HG03039 (cell line): ENCODE data around the gene CENPQ.
"Not testable (repeated sequence)": the region's sequence is repeated elsewhere in the genome, so short reads cannot be mapped to it uniquely, and the experiment has no call there.

Experiments
- ATAC-seq: cut with Tn5 transposase; IDR thresholded peaks from one replicate; pipeline ENCODE4 v1.9.1; 2021; ENCODE audit warnings: mild to moderate bottlenecking, moderate library complexity; ENCODE audit not compliant: unreplicated experiment

The CENPQ gene, protein sequence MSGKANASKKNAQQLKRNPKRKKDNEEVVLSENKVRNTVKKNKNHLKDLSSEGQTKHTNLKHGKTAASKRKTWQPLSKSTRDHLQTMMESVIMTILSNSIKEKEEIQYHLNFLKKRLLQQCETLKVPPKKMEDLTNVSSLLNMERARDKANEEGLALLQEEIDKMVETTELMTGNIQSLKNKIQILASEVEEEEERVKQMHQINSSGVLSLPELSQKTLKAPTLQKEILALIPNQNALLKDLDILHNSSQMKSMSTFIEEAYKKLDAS

DNA sequence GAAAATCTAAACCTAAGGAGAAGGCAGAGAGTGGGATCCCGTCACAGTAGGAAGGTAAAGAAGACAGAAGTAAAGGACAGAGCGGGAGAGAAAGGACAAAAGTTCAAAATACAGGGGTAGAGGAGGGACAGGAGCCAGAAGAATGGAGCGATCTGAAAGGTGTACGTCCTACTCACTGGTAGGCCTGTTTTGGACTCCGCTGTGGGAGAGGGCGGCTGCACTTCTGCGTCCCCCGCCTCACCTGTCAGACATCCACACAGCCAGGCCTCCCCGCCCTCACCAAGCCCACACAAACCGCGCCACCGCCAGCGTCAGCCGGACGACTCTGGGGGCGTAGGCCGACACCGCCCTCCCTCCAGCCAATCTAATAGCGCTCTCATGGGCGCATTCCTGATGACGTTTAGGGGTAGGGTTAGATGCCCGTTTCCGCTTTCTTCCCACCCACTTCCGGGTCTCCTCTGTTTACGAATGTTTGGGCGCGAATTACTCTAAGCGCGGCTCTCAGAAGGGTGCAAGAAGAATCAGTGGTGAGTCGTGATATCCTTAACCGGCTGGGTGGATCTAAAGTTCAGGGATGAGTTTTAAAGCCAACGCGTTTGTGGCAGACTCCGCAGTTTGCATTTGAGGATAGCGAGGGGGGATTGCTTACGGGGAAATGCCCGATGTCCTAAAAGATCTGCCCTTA is at the start of gene CENPQ, which contains the start of gene MMUT:
Gene CENPQ, plus strand, starts transcription at position 444 of the 685 bp plus-strand sequence. CDS start 6,807 bp downstream, outside the sequence.
Gene MMUT, minus strand, starts transcription at position 327 of the 685 bp plus-strand sequence. CDS start 3,787 bp downstream, outside the sequence.
- ATAC-seq: peak; percentile 99

DNA sequence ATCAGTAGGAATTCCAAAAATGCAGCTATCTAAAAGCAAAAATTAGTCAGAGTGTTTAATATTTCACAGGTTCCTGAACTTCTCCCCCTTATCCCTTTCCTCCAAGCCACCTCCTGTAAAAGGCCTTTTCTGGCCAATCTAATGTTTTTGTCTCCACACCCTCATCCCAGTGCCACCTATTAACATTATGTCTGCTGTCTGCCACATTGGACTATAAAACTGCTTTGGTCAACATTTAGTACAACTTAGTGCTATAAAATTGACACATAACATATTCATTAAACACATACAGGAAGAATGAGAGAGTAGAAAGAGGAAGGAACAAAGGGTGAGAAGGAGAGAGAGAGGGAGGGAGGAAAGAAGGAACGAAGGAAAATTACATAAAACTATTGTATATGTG is 47.8 kb upstream of the CENPQ start:
- ATAC-seq: no peak

DNA sequence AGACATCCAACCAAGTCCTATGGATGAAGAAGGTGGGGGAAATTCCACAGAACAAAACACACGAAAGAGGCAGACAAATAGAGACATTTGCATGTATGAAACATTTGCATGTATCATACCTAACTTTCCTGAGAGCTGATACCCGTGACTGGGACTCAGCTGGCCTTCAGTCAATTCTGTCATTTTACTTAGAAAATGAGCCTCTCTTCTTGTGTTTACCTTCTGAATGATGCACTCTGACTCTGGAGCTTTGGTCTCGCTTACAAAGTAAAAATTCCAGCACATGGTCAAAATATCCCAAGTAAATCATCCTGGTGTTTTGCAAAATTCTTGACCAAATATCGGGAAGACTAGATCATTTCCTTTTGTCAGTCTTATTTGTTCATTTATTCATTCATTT is 47.0 kb upstream of the CENPQ start:
- ATAC-seq: no peak

DNA sequence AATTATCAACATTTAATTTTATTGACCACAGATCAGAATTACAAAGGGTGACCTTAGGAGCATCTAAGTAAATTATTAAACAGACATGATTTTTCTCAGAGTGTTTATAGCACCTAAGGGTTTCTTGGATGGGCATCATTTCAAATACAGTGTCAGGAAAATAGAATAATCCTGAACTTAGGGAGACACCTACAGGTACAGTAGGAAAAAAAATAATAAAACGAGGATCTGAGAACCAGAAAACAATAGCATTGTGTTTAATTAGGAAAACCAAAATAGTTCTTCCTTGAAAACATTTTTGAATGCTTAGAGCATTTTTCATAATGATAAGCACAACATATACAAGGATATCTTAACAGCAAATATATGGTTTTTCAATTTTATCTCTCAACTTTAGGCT is 39.4 kb upstream of the CENPQ start:
- ATAC-seq: no peak

DNA sequence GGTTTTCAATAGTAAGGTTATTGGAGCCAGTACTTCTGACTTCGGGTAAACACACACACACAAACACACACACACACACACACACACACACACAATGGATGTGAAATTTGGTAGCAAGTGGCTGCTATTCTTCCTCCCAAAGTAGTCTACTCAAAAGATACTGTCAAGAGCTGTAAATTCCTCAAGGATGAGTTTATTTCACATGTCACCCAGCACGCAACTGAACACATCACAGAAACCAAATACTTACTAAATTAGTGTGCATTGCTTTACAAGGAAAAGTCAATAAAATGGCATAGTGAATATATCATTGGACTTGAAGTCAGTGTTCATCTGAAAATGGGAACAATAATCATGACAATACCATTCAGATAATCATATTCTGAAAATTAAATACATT is 33.0 kb upstream of the CENPQ start:
- no peak for ATAC-seq

DNA sequence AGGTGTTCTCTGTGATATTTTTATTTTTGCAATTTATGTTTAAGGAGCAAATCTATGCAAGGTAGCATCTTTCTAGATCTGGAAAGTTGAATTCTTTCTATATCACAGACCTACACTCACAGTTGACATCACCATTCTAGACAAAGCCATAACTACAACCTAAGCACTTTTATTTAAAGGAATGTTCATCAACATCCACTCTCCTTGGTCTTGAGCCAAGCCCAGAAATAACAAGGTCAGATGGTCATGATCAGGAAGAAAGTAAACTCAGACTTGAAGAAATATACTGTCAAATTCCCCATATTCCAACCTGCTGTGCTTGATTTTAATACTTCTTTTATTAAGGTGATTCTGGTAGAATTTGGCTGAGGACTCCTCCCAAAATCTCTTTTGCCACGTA is 32.3 kb upstream of the CENPQ start:
- ATAC-seq: no peak

DNA sequence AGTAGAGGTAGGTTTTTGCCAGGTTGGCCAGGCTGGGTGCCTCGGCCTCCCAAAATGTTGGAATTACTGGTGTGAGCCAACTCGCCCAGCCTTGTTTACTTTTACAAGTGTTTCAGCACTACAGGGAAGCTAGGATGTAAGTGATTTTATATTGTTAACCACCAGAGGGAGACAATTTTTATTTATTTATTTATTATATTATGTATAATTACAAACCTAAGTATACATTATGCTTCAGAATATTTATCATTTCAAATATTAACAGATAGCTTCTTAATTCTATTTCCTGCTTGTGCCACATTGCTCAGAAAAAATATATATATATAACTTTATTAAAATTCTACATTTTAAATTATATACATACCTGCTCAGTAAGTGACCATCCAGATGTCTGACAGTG is 9.9 kb upstream of the CENPQ start:
- ATAC-seq: no peak

DNA sequence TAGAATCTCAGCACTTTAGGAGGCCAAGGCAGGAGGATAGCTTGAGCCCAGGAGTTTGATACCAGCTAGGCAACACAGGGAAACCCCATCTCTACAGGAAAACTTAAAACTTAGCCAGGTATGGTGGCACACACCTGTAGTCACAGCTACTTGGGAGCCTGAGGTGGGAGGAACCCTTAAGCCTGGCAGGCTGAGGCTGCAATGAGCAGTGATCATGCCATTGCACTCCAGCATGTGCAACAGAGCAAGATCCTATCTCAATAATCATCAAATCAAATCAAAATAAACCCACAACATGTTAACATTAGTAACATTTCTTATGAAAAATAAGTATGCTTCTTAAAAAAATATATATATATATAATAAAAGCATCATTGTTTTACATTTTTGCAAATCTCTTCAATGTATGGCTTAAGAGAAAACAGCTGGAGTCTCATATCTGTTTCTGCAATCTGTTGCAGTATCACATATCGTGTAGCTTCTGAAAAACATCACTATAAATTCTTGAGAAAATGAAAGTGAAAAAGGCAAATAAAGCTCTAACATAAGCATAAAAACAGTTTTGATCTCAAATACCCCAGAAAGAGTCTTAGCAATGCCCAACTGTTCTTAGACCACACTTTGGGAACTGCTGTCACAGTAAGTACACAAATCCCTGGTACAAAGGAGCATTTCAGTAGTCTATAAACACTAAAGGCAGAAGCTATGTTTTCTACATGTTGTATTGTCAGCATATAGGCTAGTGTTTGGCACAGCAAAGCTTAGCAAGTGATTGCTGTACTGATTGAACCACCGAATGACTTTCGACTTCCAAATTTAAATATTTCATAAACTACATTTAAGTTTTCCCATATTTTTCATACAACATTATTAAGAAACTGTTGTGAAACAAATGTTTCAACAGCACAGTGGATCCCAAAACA is 8.1 kb upstream of the CENPQ start:
- ATAC-seq: peak; percentile 68

DNA sequence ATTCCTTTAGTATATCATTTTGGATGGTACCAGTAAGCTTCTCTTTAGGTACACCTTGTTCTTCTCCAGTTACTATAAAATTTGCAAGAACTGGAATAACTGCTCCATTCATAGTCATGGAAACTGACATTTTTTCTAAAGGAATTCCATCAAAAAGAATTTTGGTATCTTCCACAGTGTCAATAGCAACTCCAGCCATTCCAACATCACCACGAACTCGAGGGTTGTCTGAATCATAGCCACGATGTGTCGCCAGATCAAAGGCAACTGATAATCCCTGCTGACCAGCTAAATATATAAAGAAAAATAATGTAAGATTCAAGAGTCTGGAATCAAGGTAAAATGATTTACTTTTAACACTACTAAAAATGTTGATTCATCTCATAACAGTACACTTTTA is 5.4 kb upstream of the CENPQ start:
- no peak for ATAC-seq

DNA sequence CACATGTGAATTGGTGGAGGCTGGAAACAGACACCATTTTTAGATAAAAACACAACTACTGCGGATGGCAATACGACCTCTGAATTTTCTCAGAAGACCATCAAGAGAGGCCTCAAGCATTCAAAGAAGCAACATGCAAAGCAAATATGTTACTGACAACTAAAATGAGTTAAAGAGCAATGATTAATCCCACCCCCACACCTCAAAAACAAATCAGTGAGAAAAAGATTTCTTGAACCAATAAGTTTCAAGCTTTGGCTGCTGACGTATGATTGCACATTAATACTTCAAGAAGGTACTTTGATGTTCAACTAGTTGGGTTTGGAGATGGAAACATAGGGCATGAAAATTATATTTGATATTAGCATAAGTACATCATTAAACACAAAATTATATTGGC is 1.1 kb upstream of the CENPQ start:
- ATAC-seq: no peak

DNA sequence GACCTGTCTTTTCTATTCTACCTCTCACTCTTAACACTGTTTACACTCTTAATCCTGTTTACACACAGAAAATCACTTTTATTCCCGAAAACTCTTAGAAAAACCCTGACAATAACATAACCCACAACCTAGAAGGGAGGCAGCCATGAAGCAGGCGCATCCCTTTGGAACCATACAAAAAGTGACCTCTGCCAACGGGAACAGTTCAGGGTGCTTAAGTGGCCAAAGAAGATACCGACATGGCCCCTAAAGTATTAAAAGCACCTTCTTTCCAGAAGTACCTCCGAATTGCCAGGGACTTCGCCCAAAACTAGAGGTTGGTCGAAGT is 607 bp upstream of the CENPQ start:
- peak; percentile 7 for ATAC-seq

DNA sequence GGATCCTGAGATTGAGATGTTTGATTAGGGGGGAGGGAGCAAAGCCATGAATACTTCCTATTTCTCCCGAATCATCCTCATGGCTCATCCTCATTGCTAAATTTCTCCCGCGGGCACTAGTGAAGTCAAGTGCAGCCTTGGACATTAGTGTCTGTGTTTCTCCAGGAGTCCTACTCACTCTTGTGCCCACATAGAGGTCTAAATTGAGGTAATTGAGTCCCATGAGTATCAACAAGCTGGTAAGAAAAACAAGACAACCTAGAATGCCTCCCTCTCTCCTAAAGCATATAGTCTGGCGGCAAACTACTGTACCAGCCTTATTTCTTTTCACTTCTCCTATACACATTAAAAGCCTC is 420 bp downstream of the CENPQ start:
- ATAC-seq: no peak

DNA sequence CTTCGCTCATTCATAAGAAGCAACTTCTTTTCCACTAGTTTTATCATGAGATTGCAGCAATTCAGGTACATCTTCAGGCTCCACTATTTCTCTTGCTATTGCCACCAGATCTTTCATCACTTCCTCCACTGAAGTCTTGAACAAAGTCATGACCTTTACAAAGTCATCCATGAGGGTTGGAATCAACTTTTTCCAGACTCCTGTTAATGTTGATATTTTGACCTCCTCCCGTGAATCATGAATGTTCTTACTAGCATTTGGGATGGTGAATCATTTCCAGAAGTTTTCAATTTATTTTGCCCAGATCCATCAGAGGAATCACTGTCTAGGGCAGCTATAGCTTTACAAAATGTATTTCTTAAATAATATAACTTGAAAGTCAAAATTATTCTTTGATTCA is 1.5 kb downstream of the CENPQ start:
- ATAC-seq: no peak

DNA sequence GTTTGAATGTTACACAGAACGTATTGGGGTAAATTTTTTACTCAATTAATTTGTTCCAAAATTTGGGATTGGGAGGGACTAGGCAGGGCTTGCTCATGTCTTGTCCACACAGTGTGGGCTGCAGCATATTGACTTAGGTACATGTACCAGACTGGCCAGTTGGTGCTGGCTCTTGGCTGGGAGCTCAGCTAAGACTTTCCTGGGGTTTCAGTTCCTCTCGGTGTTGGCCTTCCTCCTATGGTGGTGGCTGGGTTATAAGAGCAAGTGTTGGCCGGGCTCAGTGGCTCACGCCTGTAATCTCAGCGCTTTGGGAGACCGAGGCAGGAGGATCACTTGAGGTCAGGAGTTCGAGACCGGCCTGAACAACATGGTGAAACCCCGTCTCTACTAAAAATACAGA is 4.9 kb downstream of the CENPQ start:
- ATAC-seq: no peak

DNA sequence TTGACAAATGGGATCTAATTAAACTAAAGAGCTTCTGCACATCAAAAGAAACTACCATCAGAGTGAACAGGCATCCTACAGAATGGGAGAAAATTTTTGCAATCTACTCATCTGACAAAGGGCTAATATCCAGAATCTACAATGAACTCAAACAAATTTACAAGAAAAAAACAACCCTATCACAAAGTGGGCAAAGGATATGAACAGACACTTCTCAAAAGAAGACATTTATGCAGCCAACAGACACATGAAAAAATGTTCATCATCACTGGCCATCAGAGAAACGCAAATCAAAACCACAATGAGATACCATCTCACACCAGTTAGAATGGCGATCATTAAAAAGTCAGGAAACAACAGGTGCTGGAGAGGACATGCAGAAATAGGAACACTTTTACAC is 13.4 kb downstream of the CENPQ start:
- not testable (repeated sequence) for ATAC-seq

DNA sequence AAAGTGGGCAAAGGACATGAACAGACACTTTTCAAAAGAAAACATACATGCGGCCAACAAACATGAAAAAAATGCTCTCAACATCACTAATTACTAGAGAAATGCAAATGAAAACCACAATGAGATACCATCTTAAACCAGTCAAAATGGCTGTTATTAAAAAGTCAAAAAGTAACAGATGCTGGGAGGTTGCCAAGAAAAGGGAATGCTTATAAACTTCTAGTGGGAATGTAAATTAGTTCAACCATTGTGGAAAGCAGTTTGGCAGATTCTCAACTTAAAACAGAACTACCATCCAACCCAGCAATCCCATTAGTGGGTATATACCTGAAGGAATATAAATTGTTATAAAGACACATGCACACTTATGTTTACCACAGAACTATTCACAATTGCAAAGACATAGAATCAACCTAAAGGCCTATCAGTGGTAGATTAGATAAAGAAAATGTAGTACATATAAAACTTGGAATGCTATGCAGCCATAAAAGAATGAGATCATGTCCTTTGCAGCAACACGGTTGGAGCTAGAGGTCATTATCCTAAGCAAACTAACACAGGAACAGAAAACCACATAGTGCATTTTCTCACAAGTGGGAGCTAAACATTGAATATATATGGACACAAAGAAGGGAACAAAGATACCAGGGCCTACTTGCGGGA is 16.3 kb downstream of the CENPQ start:
- ATAC-seq: no peak

DNA sequence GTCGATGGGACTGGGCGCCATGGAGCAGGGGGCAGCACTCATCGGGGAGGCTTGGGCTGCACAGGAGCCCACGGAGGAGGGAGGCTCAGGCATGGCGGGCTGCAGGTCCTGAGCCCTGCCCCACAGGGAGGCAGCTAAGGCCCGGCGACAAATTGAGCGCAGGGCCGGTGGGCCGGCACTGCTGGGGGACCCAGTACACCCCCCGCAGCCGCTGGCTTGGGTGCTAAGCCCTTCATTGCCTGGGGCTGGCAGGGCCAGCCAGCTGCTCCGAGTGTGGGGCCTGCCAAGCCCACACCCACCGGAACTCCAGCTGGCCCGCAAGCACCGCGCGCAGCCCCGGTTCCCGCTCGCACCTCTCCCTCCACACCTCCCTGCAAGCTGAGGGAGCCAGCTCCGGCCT is 18.7 kb downstream of the CENPQ start:
- not testable (repeated sequence) for ATAC-seq

DNA sequence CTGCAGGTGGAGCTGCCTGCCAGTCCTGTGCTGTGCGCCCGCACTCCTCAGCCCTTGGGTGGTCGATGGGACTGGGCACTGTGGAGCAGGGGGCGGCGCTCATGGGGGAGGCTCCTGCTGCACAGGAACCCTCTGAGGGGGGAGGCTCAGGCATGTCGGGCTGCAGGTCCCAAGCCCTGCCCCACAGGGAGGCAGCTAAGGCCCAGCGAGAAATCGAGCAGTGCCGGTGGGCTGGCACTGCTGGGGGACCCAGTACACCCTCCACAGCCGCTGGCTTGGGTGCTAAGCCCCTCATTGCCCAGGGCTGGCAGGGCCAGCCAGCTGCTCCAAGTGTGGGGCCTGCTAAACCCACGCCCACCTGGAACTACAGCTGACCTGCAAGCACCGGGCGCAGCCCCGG is 20.2 kb downstream of the CENPQ start:
- ATAC-seq: not testable (repeated sequence)

DNA sequence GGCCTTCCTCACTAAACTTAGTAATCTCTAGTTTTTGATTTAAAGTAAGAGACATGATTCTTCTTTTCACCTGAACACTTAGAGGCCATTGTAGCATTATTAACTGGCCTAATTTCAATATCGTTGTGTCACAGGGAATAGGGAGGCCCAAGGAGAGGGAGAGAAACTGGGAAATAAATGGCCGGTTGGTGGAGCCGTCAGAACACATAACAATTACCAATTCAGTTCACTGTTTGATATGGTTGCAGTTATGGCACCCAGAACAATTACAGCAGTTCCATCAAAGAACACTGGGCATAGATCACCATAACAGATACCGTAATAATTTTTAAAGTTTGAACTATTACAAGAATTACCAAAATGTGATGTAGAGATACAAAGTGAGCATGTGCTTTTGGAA is 27.5 kb downstream of the CENPQ start:
- ATAC-seq: no peak

DNA sequence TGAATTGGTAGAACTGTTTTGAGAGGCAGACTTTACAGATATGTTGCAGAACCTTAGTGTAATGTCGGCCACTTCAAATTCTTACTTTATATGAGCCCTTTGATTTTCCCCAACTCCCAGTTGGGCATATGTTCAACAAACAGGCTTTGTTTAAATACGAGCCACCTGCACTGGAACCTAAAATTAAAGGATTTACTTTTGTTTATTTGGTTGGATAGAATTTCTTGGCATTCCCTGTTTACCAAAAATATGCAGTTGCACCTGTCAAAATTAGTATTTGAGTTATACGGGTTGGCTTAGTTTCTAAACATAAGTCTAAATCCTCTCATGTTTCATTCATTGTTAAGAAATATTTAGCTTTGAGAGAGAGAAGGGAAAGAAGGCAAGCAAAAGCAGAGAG is 34.1 kb downstream of the CENPQ start:
- ATAC-seq: no peak

DNA sequence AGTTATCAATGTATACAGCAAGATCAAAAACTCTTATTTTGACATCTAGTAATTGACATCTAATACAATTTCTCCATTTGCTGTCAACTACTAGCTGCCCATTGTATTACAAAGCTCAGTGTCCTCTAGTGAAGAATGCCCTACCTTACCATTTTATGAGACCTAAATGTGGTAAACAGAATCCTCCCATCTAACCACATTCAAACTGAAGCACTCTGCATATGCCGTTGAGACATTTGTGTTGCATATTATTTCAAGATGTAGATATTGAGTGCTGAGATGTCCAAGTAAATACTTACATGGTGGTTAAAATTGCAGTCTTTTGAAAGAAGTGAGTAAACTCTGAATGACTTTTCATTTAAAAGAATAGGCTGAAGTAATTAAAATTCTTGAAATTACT is 36.0 kb downstream of the CENPQ start:
- no peak for ATAC-seq
